Endothelial cell of umbilical vein (primary cell): ENCODE results near the gene VPS36. TPM values are rescaled to one million over a fixed set of nuclear protein-coding genes. Genes with fewer than 3 reads are reported as not detected.

ENCODE experiments used
- BruUV-seq: library from RNA; stranded (reverse); fragments of 400-500 nt; replicated peaks from 2 replicates; lab custom pipeline; 2021; lab: Mats Ljungman, UMichigan
- CTCF ChIA-PET: fragments of 300-600, 350-600 bp; sonication (Branson Sonifier 250); formaldehyde crosslinking; loops from one replicate; lab custom pipeline; 2021; ENCODE audit warnings: antibody characterized with exemption, inconsistent platforms; lab: Charles Lee
- POLR2A ChIA-PET: fragments of 300-600, 350-600 bp; sonication (Branson Sonifier 250); formaldehyde crosslinking; loops from one replicate; lab custom pipeline; 2021; ENCODE audit warnings: antibody characterized with exemption, inconsistent platforms; lab: Charles Lee
- DNase-seq: peaks from one replicate; pipeline ENCODE4 v3.0.0-alpha.2; 2011; ENCODE audit warnings: low read depth, low spot score
- FAIRE-seq: peaks from 2 replicates; lab custom pipeline; 2011; peaks lifted over from hg19 to GRCh38; lab: Jason Lieb, UNC
- H2AFZ ChIP-seq: 2 replicates; pipeline ENCODE4 v1.6.0; 2012; ENCODE audit warnings: low read depth, low read length, control low read depth, inconsistent platforms
- H3K27ac ChIP-seq: 2 replicates; pipeline ENCODE4 v1.5.1; 2011; ENCODE audit warnings: low read depth, mild to moderate bottlenecking, control low read depth, low read length, moderate library complexity; ENCODE audit not compliant: insufficient read depth
- H3K27me3 ChIP-seq, 2 experiments: 2 replicates each; pipeline versions ENCODE4 v1.6.0 to v1.6.1; 2011; ENCODE audit warnings: low read length in 2 of 2, mixed read lengths in 1 of 2; ENCODE audit not compliant: control insufficient read depth in 2 of 2, insufficient read depth in 2 of 2
- H3K36me3 ChIP-seq, 2 experiments: 2 replicates in 1 of 2; 3 replicates in 1 of 2; pipeline ENCODE4 v1.5.1; 2011; ENCODE audit warnings: low read length in 2 of 2, mild to moderate bottlenecking in 1 of 2, moderate library complexity in 1 of 2; ENCODE audit not compliant: control insufficient read depth in 2 of 2, insufficient read depth in 2 of 2; ENCODE audit errors: extremely low read depth in 1 of 2
- H3K4me1 ChIP-seq: 3 replicates; pipeline ENCODE4 v1.5.1; 2011; ENCODE audit warnings: mild to moderate bottlenecking, low read length; ENCODE audit not compliant: control insufficient read depth, insufficient read depth; ENCODE audit errors: extremely low read depth
- H3K4me2 ChIP-seq: 2 replicates; pipeline ENCODE4 v1.6.1; 2011; ENCODE audit warnings: low read length, control low read depth, mixed read lengths; ENCODE audit not compliant: insufficient read depth
- H3K4me3 ChIP-seq, 3 experiments: fragments of 200-600 bp in 1 of 3; sonication (generic), shearing (Covaris generic) in 1 of 3; replicated peaks in 1 of 3; 2 replicates each; pipeline ENCODE4 v1.5.1; 2011 to 2016; ENCODE audit warnings: control low read depth in 3 of 3, low read length in 3 of 3, mild to moderate bottlenecking in 2 of 3, inconsistent platforms in 1 of 3, low read depth in 1 of 3, moderate library complexity in 1 of 3; ENCODE audit not compliant: insufficient read depth in 1 of 3
- H3K79me2 ChIP-seq: 2 replicates; pipeline ENCODE4 v1.6.0; 2012; ENCODE audit warnings: low read length, inconsistent platforms; ENCODE audit not compliant: control insufficient read depth, insufficient read depth
- H3K9ac ChIP-seq: replicated peaks from 2 replicates; pipeline ENCODE3; 2011; ENCODE audit warnings: low read length, control low read depth; ENCODE audit not compliant: insufficient read depth; ENCODE audit errors: extremely low read depth
- H3K9me1 ChIP-seq: replicated peaks from 3 replicates; pipeline ENCODE4 v1.6.0; 2011; ENCODE audit warnings: mild to moderate bottlenecking, low read length; ENCODE audit not compliant: control insufficient read depth, insufficient read depth; ENCODE audit errors: extremely low read depth
- H3K9me3 ChIP-seq: replicated peaks from 2 replicates; pipeline ENCODE4 v1.5.1; 2012; ENCODE audit warnings: low read length, inconsistent platforms; ENCODE audit not compliant: control insufficient read depth, insufficient read depth
- H4K20me1 ChIP-seq: replicated peaks from 2 replicates; pipeline ENCODE3; 2011; ENCODE audit warnings: mild to moderate bottlenecking, low read length; ENCODE audit not compliant: control insufficient read depth, insufficient read depth; ENCODE audit errors: extremely low read depth
- CTCF ChIP-seq, 2 donors: IDR thresholded peaks; 1 replicate in 1 of 2; 2 replicates in 1 of 2; pipeline ENCODE4 v1.5.1; 2011; ENCODE audit warnings: low read length in 2 of 2, mild to moderate bottlenecking in 2 of 2, moderate library complexity in 2 of 2, control low read depth in 1 of 2, inconsistent platforms in 1 of 2, low read depth in 1 of 2; ENCODE audit not compliant: insufficient read depth in 1 of 2; ENCODE audit errors: extremely low read depth in 1 of 2
- EZH2 ChIP-seq: IDR thresholded peaks from 2 replicates; pipeline ENCODE4 v1.6.1; 2012; ENCODE audit warnings: borderline replicate concordance, low read depth, mild to moderate bottlenecking, moderate library complexity, low read length, inconsistent platforms; ENCODE audit not compliant: severe bottlenecking
- GATA2 ChIP-seq: IDR thresholded peaks from 2 replicates; pipeline ENCODE4 v1.7.0; 2011; ENCODE audit warnings: low read depth, mild to moderate bottlenecking, moderate library complexity, mixed read lengths, low read length; ENCODE audit not compliant: insufficient read length, insufficient read depth
- JUN ChIP-seq: IDR thresholded peaks from 2 replicates; pipeline ENCODE4 v1.6.1; 2011; ENCODE audit warnings: borderline replicate concordance, low read depth; ENCODE audit not compliant: insufficient read length, insufficient read depth
- MAX ChIP-seq: IDR thresholded peaks from 2 replicates; pipeline ENCODE4 v1.6.1; 2011; ENCODE audit not compliant: insufficient read depth, insufficient read length
- MYC ChIP-seq: IDR thresholded peaks from one replicate; pipeline ENCODE4 v1.6.1; 2011; ENCODE audit warnings: mild to moderate bottlenecking, low read depth, low read length
- POLR2A ChIP-seq: IDR thresholded peaks from 2 replicates; pipeline ENCODE4 v1.6.1; 2012; ENCODE audit warnings: low read depth, mild to moderate bottlenecking, control low read depth, low read length
- dilution Hi-C: fragments of 300-500 bp; cut with MboI; formaldehyde crosslinking; loops from one replicate; pipeline ENCODE4 v1.15.0; 2019; ENCODE audit warnings: low sequenced_read_pairs; ENCODE audit not compliant: extremely low pct_ligation_motif_present
- intact Hi-C: fragments of 100-400 bp; cut with micrococcal nuclease; formaldehyde crosslinking; loops from one replicate; pipeline ENCODE4 v1.10.0; 2022
- polyA plus RNA-seq, 4 experiments: library from polyadenylated mRNA; depleted of rRNA in 3 of 4; stranded (reverse) in 3 of 4; unstranded in 1 of 4; fragments of >200 nt; gene quantifications; 2 replicates each; pipeline versions ENCODE4 v1.2.1 to v1.2.3, GENCODE V29; 2011 to 2012; ENCODE audit warnings: missing spikeins in 1 of 4
- total RNA-seq: library from RNA; stranded (reverse); gene quantifications from 2 replicates; pipeline ENCODE4 v1.2.3, GENCODE V29; 2021

Gene VPS36
- total and polyA plus RNA-seq, 2 donors (not counting 3 experiments of a cell fraction or from before 2014, with no cell fraction given), result 14.3 to 32.3 TPM

- TF ChIP-seq JUN (peak; percentile 36), CTCF (IDR thresholded peaks at IDR 0.05; ENCODE audit: extremely low read depth in 1 of 2, insufficient read depth in 1 of 2, low read depth in 1 of 2, low read length in 2 of 2) (no peak)
- intact Hi-C loops (loop anchor here (10.0 kb wide), 2 partner anchors 305 to 655 kb away; partner anchors contain the start of genes DHRS12 and NEK3), dilution Hi-C loops (no loop called here)
- H2AFZ ChIP-seq, result no peak overlapping the region
- H4K20me1 ChIP-seq, result no peaks in the 10 kb centered on the region
- peaks cover 0 to 11% of the 10 kb centered on the region in 2 experiments for H3K36me3 ChIP-seq
- no peak overlapping the region for H3K9ac ChIP-seq
- no peaks in the 10 kb centered on the region for H3K9me1 ChIP-seq
- POLR2A ChIA-PET, result no interaction called here
- H3K79me2 ChIP-seq, result peaks cover 76% of the 10 kb centered on the region
- peak; percentile 47 for DNase-seq
- no peak for FAIRE-seq
- H3K4me2 ChIP-seq, result no peak overlapping the region
- no peak overlapping the region for H3K27ac ChIP-seq
- H3K4me1 ChIP-seq, result peaks cover 17% of the 10 kb centered on the region
- CTCF ChIA-PET, result interaction anchor here (1.9 kb wide), 1 partner anchor 9 kb away, joined by 11 read pairs; the partner anchor contains the start of gene VPS36
- BruUV-seq, result no TSS peak
- no peaks in the 10 kb centered on the region for H3K27me3 ChIP-seq
- H3K4me3 ChIP-seq, result no peak overlapping the region
- no peaks in the 10 kb centered on the region for H3K9me3 ChIP-seq
These were observed 9.2 kb upstream of the VPS36 start for GRCh38 chr13:52459668-52460067.

GRCh38 chr13:52455677-52456041, 5.2 kb upstream of the VPS36 start:
- ChIA-PET POLR2A (no interaction called here), CTCF (interaction anchor here (0.8 to 1.2 kb wide), 2 partner anchors 197 to 512 kb away, joined by 3 read pairs; partner anchors contain the start of gene SUGT1)
- peaks cover 44% of the 10 kb centered on the region for H3K79me2 ChIP-seq
- peak overlapping the region; percentile 64 to 97 (median 88) for H3K4me3 ChIP-seq
- H3K27me3 ChIP-seq, result no peaks in the 10 kb centered on the region
- BruUV-seq, result no TSS peak
- no peaks in the 10 kb centered on the region for H3K9me1 ChIP-seq
- dilution Hi-C loops, result no loop called here
- DNase-seq, result peak; percentile 83
- H3K9me3 ChIP-seq, result no peaks in the 10 kb centered on the region
- H2AFZ ChIP-seq, result peak overlapping the region; percentile 92
- FAIRE-seq, result peak; percentile 35
- peak overlapping the region; percentile 59 for H3K9ac ChIP-seq
- peak overlapping the region; percentile 100 for H3K4me2 ChIP-seq
- no peaks in the 10 kb centered on the region for H3K36me3 ChIP-seq
- peaks cover 24% of the 10 kb centered on the region for H3K4me1 ChIP-seq
- intact Hi-C loops, result loop anchor here (1.0 to 10.0 kb wide), 6 partner anchors 112 to 651 kb away; partner anchors contain the start of genes DHRS12, NEK3 and SUGT1
- H4K20me1 ChIP-seq, result no peaks in the 10 kb centered on the region
- peak overlapping the region; percentile 56 for H3K27ac ChIP-seq
- no peak for TF ChIP-seq MAX
- no peak for TF ChIP-seq POLR2A
- TF ChIP-seq MYC, result no peak
- TF ChIP-seq EZH2, result no peak
- no peak for TF ChIP-seq GATA2
- no peak for TF ChIP-seq JUN
